Gastroesophageal sphincter (tissue), 4 donors: ENCODE measurements around the gene P2RX1. TPM values are rescaled to one million over a fixed set of nuclear protein-coding genes. Genes with fewer than 3 reads are reported as not detected.

Experiments used
- ATAC-seq: fragments of 150-250 bp; one replicate; pipeline ENCODE4 v1.9.1; 2016; ENCODE audit warnings: mild to moderate bottlenecking, moderate library complexity
- H3K27ac ChIP-seq, 4 donors: fragments of 200-600 bp; sonication (generic) in 3 of 4; 1 replicate in 3 of 4; 2 replicates in 1 of 4; pipeline ENCODE4 v1.5.1; 2016 to 2019
- H3K27me3 ChIP-seq: fragments of 200-600 bp; sonication (generic); one replicate; pipeline ENCODE4 v1.5.1; 2019
- H3K36me3 ChIP-seq, 2 donors: fragments of 200-600 bp; sonication (generic); one replicate each; pipeline ENCODE4 v1.5.1; 2019; ENCODE audit warnings: control low read depth in 1 of 2
- H3K4me1 ChIP-seq, 3 donors: fragments of 200-600 bp; sonication (generic); 1 replicate in 2 of 3; 2 replicates in 1 of 3; pipeline ENCODE4 v1.5.1; 2016 to 2019; ENCODE audit warnings: control low read depth in 2 of 3
- H3K4me3 ChIP-seq, 2 donors: fragments of 200-600 bp; sonication (generic); one replicate each; pipeline ENCODE4 v1.5.1; 2019; ENCODE audit warnings: mild to moderate bottlenecking in 1 of 2, moderate library complexity in 1 of 2
- H3K9me3 ChIP-seq, 3 donors: fragments of 200-600 bp; sonication (generic); one replicate each; pipeline ENCODE4 v1.5.1; 2017 to 2019; ENCODE audit warnings: control low read depth in 2 of 3
- EP300 ChIP-seq: sonication (generic); formaldehyde crosslinking; IDR thresholded peaks from one replicate; pipeline ENCODE4 v1.6.1; 2017; ENCODE audit warnings: antibody characterized with exemption, mild to moderate bottlenecking
- POLR2A ChIP-seq, 2 donors: fragments of 450-650 bp; IDR thresholded peaks; one replicate each; pipeline ENCODE4 v1.6.1; 2017; ENCODE audit warnings: antibody characterized with exemption in 2 of 2, mild to moderate bottlenecking in 2 of 2, moderate library complexity in 1 of 2
- POLR2AphosphoS5 ChIP-seq: sonication (generic); formaldehyde crosslinking; IDR thresholded peaks from one replicate; pipeline ENCODE4 v1.6.1; 2017; ENCODE audit warnings: antibody characterized with exemption
- WGBS, 2 donors: methylation state at CpG; one replicate each; pipeline ENCODE4 v1.1.5; 2018; ENCODE audit warnings: low coverage in 1 of 2; 5-methylcytosine and 5-hydroxymethylcytosine counted together
- total RNA-seq, 4 donors: library from RNA; depleted of rRNA; stranded (reverse); fragments of >200 nt; gene quantifications; one replicate each; pipeline ENCODE4 v1.1.0, GENCODE V29; 2016
- TF ChIP-seq, protein P1 (sequence below), 4 experiments: fragments of 200-600 bp in 2 of 4; fragments of 450-650 bp in 2 of 4; sonication (generic) in 1 of 4; IDR thresholded peaks; one replicate each; pipeline ENCODE4 v1.5.1; 2017 to 2019; ENCODE audit warnings: antibody characterized with exemption in 4 of 4, mild to moderate bottlenecking in 2 of 4, moderate library complexity in 2 of 4

Gene P2RX1
- total RNA-seq, 4 donors from 2014 or later = 1.6 to 11.6 (median 3.2) TPM

GRCh38 chr17:3929181-3929580 is 12.9 kb upstream of the P2RX1 start:
- Histone ChIP-seq H3K9me3 (no peaks in the 10 kb centered on the region), H3K4me3 (no peak overlapping the region), H3K27me3 (no peaks in the 10 kb centered on the region), H3K36me3 (peaks cover 0 to 10% of the 10 kb centered on the region in 2 donors), H3K4me1 (peaks cover 0 to 12% (median 0%) of the 10 kb centered on the region in 3 donors), H3K27ac (no peak overlapping the region)
- WGBS, 2 donors = 98% methylated on average over 7 of the region's 12 CpGs; no CpG with 5 or more reads in 1 of the 2 donors
- no peak for ATAC-seq
- no peak for TF ChIP-seq POLR2AphosphoS5
- TF ChIP-seq POLR2A (IDR thresholded peaks at IDR 0.05) = no peak
- no peak for TF ChIP-seq EP300
- TF ChIP-seq, protein P1, sequence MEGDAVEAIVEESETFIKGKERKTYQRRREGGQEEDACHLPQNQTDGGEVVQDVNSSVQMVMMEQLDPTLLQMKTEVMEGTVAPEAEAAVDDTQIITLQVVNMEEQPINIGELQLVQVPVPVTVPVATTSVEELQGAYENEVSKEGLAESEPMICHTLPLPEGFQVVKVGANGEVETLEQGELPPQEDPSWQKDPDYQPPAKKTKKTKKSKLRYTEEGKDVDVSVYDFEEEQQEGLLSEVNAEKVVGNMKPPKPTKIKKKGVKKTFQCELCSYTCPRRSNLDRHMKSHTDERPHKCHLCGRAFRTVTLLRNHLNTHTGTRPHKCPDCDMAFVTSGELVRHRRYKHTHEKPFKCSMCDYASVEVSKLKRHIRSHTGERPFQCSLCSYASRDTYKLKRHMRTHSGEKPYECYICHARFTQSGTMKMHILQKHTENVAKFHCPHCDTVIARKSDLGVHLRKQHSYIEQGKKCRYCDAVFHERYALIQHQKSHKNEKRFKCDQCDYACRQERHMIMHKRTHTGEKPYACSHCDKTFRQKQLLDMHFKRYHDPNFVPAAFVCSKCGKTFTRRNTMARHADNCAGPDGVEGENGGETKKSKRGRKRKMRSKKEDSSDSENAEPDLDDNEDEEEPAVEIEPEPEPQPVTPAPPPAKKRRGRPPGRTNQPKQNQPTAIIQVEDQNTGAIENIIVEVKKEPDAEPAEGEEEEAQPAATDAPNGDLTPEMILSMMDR (IDR thresholded peaks at IDR 0.05) = no peak

DNA sequence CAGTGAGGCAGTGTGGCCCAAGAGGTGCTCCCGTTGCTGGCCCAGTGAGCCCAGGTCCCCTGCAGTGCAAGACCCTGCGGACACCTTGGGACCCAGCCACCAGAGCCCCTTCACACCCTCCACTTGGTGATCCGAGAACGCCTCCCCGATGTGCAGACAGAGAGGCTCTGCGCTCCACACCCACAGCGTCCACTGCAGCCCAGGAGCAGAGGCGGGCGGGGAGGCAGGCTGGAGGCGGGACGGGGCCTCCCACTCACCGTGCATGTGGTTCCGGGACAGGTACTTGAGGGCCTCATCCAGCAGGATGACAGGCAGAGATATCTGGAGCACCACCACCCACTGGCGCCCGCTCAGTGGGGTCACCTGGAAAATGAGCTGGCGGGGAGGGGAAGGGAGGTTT is 12.1 kb upstream of the P2RX1 start:
- H3K9me3 ChIP-seq = no peaks in the 10 kb centered on the region
- ATAC-seq = no peak
- H3K4me3 ChIP-seq = no peak overlapping the region
- peaks cover 0 to 10% of the 10 kb centered on the region in 2 donors for H3K36me3 ChIP-seq
- H3K4me1 ChIP-seq = peaks cover 0 to 15% (median 0%) of the 10 kb centered on the region in 3 donors
- no peak overlapping the region for H3K27ac ChIP-seq
- WGBS, 2 donors = 93 to 100% methylated on average over 1 to 3 of the region's 16 CpGs
- H3K27me3 ChIP-seq = no peaks in the 10 kb centered on the region
- TF ChIP-seq, protein P1 (IDR thresholded peaks at IDR 0.05) = no peak
- TF ChIP-seq EP300 (no peak), POLR2AphosphoS5 (no peak), POLR2A (IDR thresholded peaks at IDR 0.05) (no peak)

GRCh38 chr17:3927628-3928340 is 11.5 kb upstream of the P2RX1 start:
- peaks cover 0 to 10% of the 10 kb centered on the region in 2 donors for H3K36me3 ChIP-seq
- TF ChIP-seq EP300 (no peak), POLR2AphosphoS5 (no peak), POLR2A (IDR thresholded peaks at IDR 0.05) (no peak)
- TF ChIP-seq, protein P1 (IDR thresholded peaks at IDR 0.05) = no peak
- peak overlapping the region in 2 of 4 donors; percentile 6 to 32 for H3K27ac ChIP-seq
- ATAC-seq = no peak
- no CpG with 5 or more reads among the region's 15 CpGs for WGBS, 2 donors
- H3K9me3 ChIP-seq = no peaks in the 10 kb centered on the region
- H3K4me1 ChIP-seq = peaks cover 0 to 15% (median 0%) of the 10 kb centered on the region in 3 donors
- H3K27me3 ChIP-seq = no peaks in the 10 kb centered on the region
- H3K4me3 ChIP-seq = no peak overlapping the region

GRCh38 chr17:3926860-3927627 is 10.8 kb upstream of the P2RX1 start:
- no peak for ATAC-seq
- peaks cover 0 to 15% (median 0%) of the 10 kb centered on the region in 3 donors for H3K4me1 ChIP-seq
- H3K4me3 ChIP-seq = no peak overlapping the region
- H3K9me3 ChIP-seq = no peaks in the 10 kb centered on the region
- 95% methylated on average over 7 of the region's 16 CpGs; no CpG with 5 or more reads in 1 of the 2 donors for WGBS, 2 donors
- TF ChIP-seq EP300 = no peak
- no peak for TF ChIP-seq POLR2AphosphoS5
- TF ChIP-seq, protein P1 (IDR thresholded peaks at IDR 0.05) = no peak
- no peak for TF ChIP-seq POLR2A (IDR thresholded peaks at IDR 0.05)
- H3K36me3 ChIP-seq = peaks cover 0 to 10% of the 10 kb centered on the region in 2 donors
- H3K27ac ChIP-seq = peak overlapping the region in 1 of 4 donors; percentile 32
- no peaks in the 10 kb centered on the region for H3K27me3 ChIP-seq
